ENCODE results near the gene SHOC2.

Gene SHOC2

GRCh38 chr10:111034598-111035310 lies 115.3 kb downstream of the SHOC2 start:
- H3K27ac ChIP-seq: no peak overlapping the region
- no peak for DNase-seq (ENCODE audit: low read depth, low spot score)

DNA sequence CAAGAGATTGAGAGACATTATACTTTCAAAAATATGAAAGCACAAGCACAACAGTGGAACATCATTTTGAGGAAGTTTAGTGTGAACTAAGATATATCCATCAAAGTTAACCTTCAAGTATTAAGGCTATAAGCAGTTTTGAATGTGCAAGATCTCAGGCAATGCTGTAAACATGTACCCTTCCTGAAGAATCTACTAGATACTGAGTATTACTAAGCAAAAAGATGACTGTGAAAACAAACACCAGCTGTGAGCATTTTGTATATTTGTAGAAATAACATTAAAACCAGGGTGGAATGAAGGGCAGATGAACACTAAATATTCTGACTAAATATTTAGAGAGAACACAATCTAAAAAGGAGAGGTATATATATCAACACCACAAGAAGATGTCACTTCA lies 116.1 kb downstream of the SHOC2 start:
- no peak for DNase-seq (ENCODE audit: low read depth, low spot score)
- no peak overlapping the region for H3K27ac ChIP-seq

GRCh38 chr10:111037858-111038257 lies 118.5 kb downstream of the SHOC2 start:
- no peak for DNase-seq (ENCODE audit: low read depth, low spot score)
- no peak overlapping the region for H3K27ac ChIP-seq

DNA sequence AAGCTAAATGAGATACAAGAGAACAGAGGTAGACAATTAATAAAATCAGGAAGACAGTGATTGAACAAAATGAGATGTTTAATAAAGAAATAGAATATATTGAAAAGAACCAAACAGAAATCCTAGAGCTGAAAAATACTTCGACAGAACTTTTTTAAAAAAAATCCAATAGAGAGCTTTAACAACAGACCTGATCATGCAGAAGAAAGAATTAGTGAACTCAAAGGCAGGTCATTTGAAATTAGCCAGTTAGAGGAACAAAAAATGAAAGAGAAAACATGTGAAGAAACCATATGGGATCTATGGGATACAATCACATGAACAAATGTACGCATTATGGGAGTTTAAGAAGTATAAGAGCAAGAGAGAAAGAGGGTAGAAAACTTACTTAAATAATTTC lies 120.1 kb downstream of the SHOC2 start:
- no peak overlapping the region for H3K27ac ChIP-seq
- DNase-seq (ENCODE audit: low read depth, low spot score): no peak

- DNase-seq (ENCODE audit: low read depth, low spot score): no peak
- H3K27ac ChIP-seq: no peak overlapping the region
Measured at GRCh38 chr10:111057006-111057405, 137.6 kb downstream of the SHOC2 start.
